K562 (cell line): Measurements from ENCODE around the gene DGKB. TPM values are rescaled to one million over a fixed set of nuclear protein-coding genes. Genes with fewer than 3 reads are reported as not detected.

Experiments used
- ATAC-seq: fragments of 200-7000 bp; cut with Tn5 transposase; 3 replicates; pipeline ENCODE4 v1.9.1; 2020; ENCODE audit warnings: moderate library complexity
- BruUV-seq: library from RNA; stranded (reverse); fragments of 400-500 nt; replicated peaks from 2 replicates; lab custom pipeline; 2021; lab: Mats Ljungman, UMichigan
- CTCF ChIA-PET: fragments of 300-600 bp; formaldehyde crosslinking; extraction: SDS; loops from one replicate; lab custom pipeline; 2021; ENCODE audit warnings: low intra/inter-chr PET ratio; lab: Yijun Ruan, JAX
- POLR2A ChIA-PET: fragments of 300-600, 350-650 bp; sonication (Branson Sonifier 250); formaldehyde crosslinking; extraction: SDS; loops from one replicate; lab custom pipeline; 2021; ENCODE audit warnings: antibody characterized with exemption, inconsistent platforms; lab: Yijun Ruan, JAX
- DNase-seq, 4 experiments: peaks; one replicate each; pipeline versions ENCODE4 v3.0.0 to v3.0.0-alpha.2; 2011 to 2018; ENCODE audit warnings: low spot score in 3 of 4, mixed read lengths in 3 of 4; ENCODE audit errors: extremely low read depth in 1 of 4
- FAIRE-seq: peaks from 2 replicates; lab custom pipeline; 2011; peaks lifted over from hg19 to GRCh38; lab: Jason Lieb, UNC
- H2AFZ ChIP-seq: 2 replicates; pipeline ENCODE4 v1.6.0; 2011; ENCODE audit warnings: low read depth, low read length, control low read depth, inconsistent platforms
- H3K27ac ChIP-seq: fragments of 200-600 bp; 3 replicates; pipeline ENCODE4 v1.8.0; 2011; ENCODE audit warnings: low read depth, mild to moderate bottlenecking, control low read depth, inconsistent platforms, low read length, moderate library complexity, mixed read lengths; ENCODE audit errors: extremely low read depth
- H3K27me3 ChIP-seq, 2 experiments: fragments of 300-600 bp in 1 of 2; 2 replicates in 1 of 2; 3 replicates in 1 of 2; pipeline versions ENCODE4 v1.6.0 to v1.8.0; 2011; ENCODE audit warnings: inconsistent platforms in 2 of 2, low read length in 2 of 2, mild to moderate bottlenecking in 1 of 2, mixed read lengths in 1 of 2, moderate library complexity in 1 of 2; ENCODE audit not compliant: control insufficient read depth in 2 of 2, insufficient read depth in 2 of 2
- H3K36me3 ChIP-seq: fragments of 300-600 bp; 3 replicates; pipeline ENCODE4 v1.8.0; 2011; ENCODE audit warnings: mild to moderate bottlenecking, low read length, inconsistent platforms; ENCODE audit not compliant: control insufficient read depth, insufficient read depth
- H3K4me1 ChIP-seq, 2 experiments: fragments of 200-600 bp in 1 of 2; replicated peaks in 1 of 2; 2 replicates in 1 of 2; 3 replicates in 1 of 2; pipeline versions ENCODE4 v1.5.1 to v1.8.0; 2011; ENCODE audit warnings: inconsistent platforms in 2 of 2, low read length in 2 of 2, mild to moderate bottlenecking in 1 of 2, mixed read lengths in 1 of 2, moderate library complexity in 1 of 2; ENCODE audit not compliant: control insufficient read depth in 2 of 2, insufficient read depth in 2 of 2
- H3K4me2 ChIP-seq: 2 replicates; pipeline ENCODE4 v1.6.1; 2011; ENCODE audit warnings: low read length, control low read depth, inconsistent platforms, mixed read lengths; ENCODE audit not compliant: insufficient read depth
- H3K4me3 ChIP-seq: fragments of 200-600 bp; sonication (generic), shearing (Covaris generic); 2 replicates; pipeline ENCODE4 v1.5.1; 2016; ENCODE audit warnings: control low read depth, inconsistent platforms
- H3K79me2 ChIP-seq: fragments of 200-600 bp; 3 replicates; pipeline ENCODE4 v1.8.0; 2011; ENCODE audit warnings: low read length, inconsistent platforms; ENCODE audit not compliant: control insufficient read depth, insufficient read depth
- H3K9ac ChIP-seq, 2 experiments: 2 replicates each; pipeline versions ENCODE4 v1.6.0 to v1.6.1; 2011; ENCODE audit warnings: low read depth in 2 of 2, low read length in 2 of 2, control low read depth in 1 of 2, inconsistent platforms in 1 of 2, mild to moderate bottlenecking in 1 of 2, mixed read lengths in 1 of 2; ENCODE audit not compliant: insufficient read depth in 1 of 2
- H3K9me1 ChIP-seq: one replicate; pipeline ENCODE4 v1.6.0; 2011; ENCODE audit warnings: inconsistent platforms, mild to moderate bottlenecking, low read length, moderate library complexity; ENCODE audit not compliant: control insufficient read depth, insufficient read depth
- H3K9me3 ChIP-seq: replicated peaks from 2 replicates; pipeline ENCODE4 v1.5.1; 2011; ENCODE audit warnings: low read depth, low read length, inconsistent platforms; ENCODE audit not compliant: control insufficient read depth, insufficient read depth
- H4K20me1 ChIP-seq: replicated peaks from 2 replicates; pipeline ENCODE4 v1.6.1; 2011; ENCODE audit warnings: low read length, inconsistent platforms, mixed read lengths; ENCODE audit not compliant: control insufficient read depth, insufficient read depth
- BRF1 ChIP-seq: IDR thresholded peaks from 3 replicates; pipeline ENCODE4 v1.6.1; 2011; ENCODE audit warnings: borderline replicate concordance, mild to moderate bottlenecking; ENCODE audit not compliant: insufficient read length; ENCODE audit errors: extremely low read depth
- CBFA2T3 ChIP-seq: fragments of 450-650 bp; IDR thresholded peaks from 2 replicates; pipeline ENCODE4 v1.6.1; 2017
- CHD4 ChIP-seq: fragments of 200-600 bp; sonication (generic); IDR thresholded peaks from 3 replicates; pipeline ENCODE4 v1.6.1; 2012; ENCODE audit warnings: low read depth, mild to moderate bottlenecking, mixed read lengths, low read length, inconsistent platforms; ENCODE audit not compliant: insufficient read depth, insufficient replicate concordance, poor library complexity, severe bottlenecking
- EGR1 ChIP-seq: fragments of 450-650 bp; conservative IDR thresholded peaks from 2 replicates; pipeline ENCODE4 v1.6.1; 2017; ENCODE audit warnings: mild to moderate bottlenecking
- ELF1 ChIP-seq: fragments of 200-800 bp; sonication (Bioruptor generic); IDR thresholded peaks from 2 replicates; pipeline ENCODE4 v1.6.1; 2016; ENCODE audit warnings: missing genetic modification characterization, missing compliant biosample characterization
- ERF ChIP-seq: fragments of 450-650 bp; formaldehyde crosslinking; IDR thresholded peaks from 2 replicates; pipeline ENCODE4 v1.4.0; 2020; ENCODE audit warnings: mild to moderate bottlenecking, mixed read lengths
- FIP1L1 ChIP-seq: fragments of 200-400 bp; formaldehyde crosslinking; IDR thresholded peaks from 2 replicates; pipeline ENCODE4 v1.6.1; 2018; ENCODE audit warnings: mild to moderate bottlenecking, low read depth, low read length; ENCODE audit not compliant: poor library complexity, severe bottlenecking
- FOS ChIP-seq: IDR thresholded peaks from 3 replicates; pipeline ENCODE4 v1.6.1; 2011; ENCODE audit not compliant: insufficient read length; ENCODE audit errors: extremely low read depth
- FOSL1 ChIP-seq: fragments of 200-800 bp; sonication (Bioruptor generic); conservative IDR thresholded peaks from 2 replicates; pipeline ENCODE4 v1.6.1; 2016; ENCODE audit warnings: missing genetic modification characterization, missing compliant biosample characterization
- FOXP1 ChIP-seq: sonication (generic); formaldehyde crosslinking; IDR thresholded peaks from 2 replicates; pipeline ENCODE4 v1.8.0; 2022; ENCODE audit warnings: mild to moderate bottlenecking, missing genetic modification reagents
- HDGF ChIP-seq: fragments of 450-650 bp; IDR thresholded peaks from 2 replicates; pipeline ENCODE4 v1.6.1; 2016
- HNRNPH1 ChIP-seq: fragments of 200-400 bp; formaldehyde crosslinking; optimal IDR thresholded peaks from 2 replicates; pipeline ENCODE3; 2017; ENCODE audit warnings: low read depth, mild to moderate bottlenecking, low read length, moderate library complexity
- KAT7 ChIP-seq: sonication (generic); formaldehyde crosslinking; IDR thresholded peaks from 2 replicates; pipeline ENCODE4 v1.8.0; 2022; ENCODE audit warnings: missing genetic modification reagents, mild to moderate bottlenecking, borderline replicate concordance
- NEUROD1 ChIP-seq: fragments of 150-350 bp; IDR thresholded peaks from 2 replicates; pipeline ENCODE4 v1.6.1; 2014; ENCODE audit warnings: borderline replicate concordance, low read length, low read depth; ENCODE audit not compliant: partially characterized antibody
- RAD51 ChIP-seq: fragments of 450-650 bp; IDR thresholded peaks from 2 replicates; pipeline ENCODE4 v1.7.1; 2016; ENCODE audit warnings: low read depth, mild to moderate bottlenecking, borderline replicate concordance
- SMAD1 ChIP-seq: fragments of 150-350 bp; IDR thresholded peaks from 2 replicates; pipeline ENCODE4 v1.6.1; 2014; ENCODE audit warnings: low read length, low read depth; ENCODE audit not compliant: partially characterized antibody
- ZC3H4 ChIP-seq: sonication (generic); formaldehyde crosslinking; IDR thresholded peaks from 2 replicates; pipeline ENCODE4 v1.9.0; 2021; ENCODE audit warnings: missing genetic modification reagents, borderline replicate concordance
- ZFPM2 ChIP-seq: fragments of 250-450 bp; sonication (Bioruptor Pico); IDR thresholded peaks from 2 replicates; pipeline ENCODE4 v1.5.1; 2022; ENCODE audit warnings: mild to moderate bottlenecking
- ZKSCAN8 ChIP-seq: fragments of 200-800 bp; sonication (Bioruptor generic); IDR thresholded peaks from 2 replicates; pipeline ENCODE4 v1.6.1; 2016; ENCODE audit warnings: missing genetic modification characterization, missing compliant biosample characterization
- ZMIZ1 ChIP-seq, 2 experiments: fragments of 150-350 bp in 1 of 2; IDR thresholded peaks; 2 replicates each; pipeline ENCODE4 v1.6.1; 2012 to 2016; ENCODE audit warnings: low read depth in 2 of 2, low read length in 2 of 2, mild to moderate bottlenecking in 1 of 2, moderate library complexity in 1 of 2
- ZNF583 ChIP-seq: fragments of 250-450 bp; sonication (Bioruptor Pico); IDR thresholded peaks from 2 replicates; pipeline ENCODE4 v1.4.0; 2020
- WGBS: fragments of 100-300 bp; shearing (Covaris generic); methylation state at CpG from one replicate; pipeline ENCODE4 v1.1.6; 2016; ENCODE audit warnings: low coverage, mixed read lengths; ENCODE audit not compliant: insufficient coverage; ENCODE audit errors: missing lambda C conversion rate; 5-methylcytosine and 5-hydroxymethylcytosine counted together
- in situ Hi-C: fragments of 300-500 bp; cut with MboI; formaldehyde crosslinking; loops from 4 replicates; pipeline ENCODE4 v1.15.0; 2018; ENCODE audit warnings: inconsistent platforms, mixed read lengths
- intact Hi-C: fragments of 100-400 bp; cut with micrococcal nuclease; formaldehyde crosslinking; loops from 2 replicates; pipeline ENCODE4 v1.14.2; 2022
- polyA plus RNA-seq, 8 experiments: library from polyadenylated mRNA; depleted of rRNA in 4 of 8; stranded (reverse) in 5 of 8; unstranded in 3 of 8; fragments of >200 nt; fragmentation: Nextera tagmentation in 2 of 8; fragmentation: Illumina TruSeq in 1 of 8; extraction: Ambion mirVana in 2 of 8; extraction: Trizol in 1 of 8; gene quantifications; 2 replicates each; pipeline versions ENCODE4 v1.2.1 to v1.2.3, GENCODE V29; 2011 to 2014; ENCODE audit warnings: inconsistent platforms in 1 of 8, missing spikeins in 1 of 8
- total RNA-seq, 7 experiments: library from RNA; depleted of rRNA in 6 of 7; stranded (reverse); fragments of >200 nt in 6 of 7; fragmentation: Illumina TruSeq in 2 of 7; extraction: Trizol in 2 of 7; gene quantifications; 2 replicates each; pipeline versions ENCODE4 v1.2.1 to v1.2.3, GENCODE V29; 2011 to 2021; ENCODE audit warnings: low replicate concordance in 1 of 7

The DGKB gene
- total and polyA plus RNA-seq, 9 of the 15 experiments (the other 6 are each of a cell fraction or from before 2014, with no cell fraction given) = 0.01 TPM; not detected in 8

GRCh38 chr7:14752301-14752700 is 150.2 kb downstream of the DGKB start (continued):
- TF ChIP-seq NEUROD1 = no peak
- no peak for TF ChIP-seq ZFPM2 (CRISPR knock-in tag)
- TF ChIP-seq FOS = no peak
- TF ChIP-seq ERF (CRISPR knock-in tag) = no peak
- TF ChIP-seq HNRNPH1 = no peak
- no peak for TF ChIP-seq ZC3H4
- no peak for TF ChIP-seq FOXP1
- TF ChIP-seq BRF1 = no peak
- TF ChIP-seq EGR1 = no peak
- TF ChIP-seq SMAD1 = no peak

GRCh38 chr7:14751461-14751860 is 151.1 kb downstream of the DGKB start:
- Histone ChIP-seq H4K20me1 (no peaks in the 10 kb centered on the region), H3K4me2 (no peak overlapping the region), H3K27ac (no peak overlapping the region), H3K27me3 (no peaks in the 10 kb centered on the region), H3K9me1 (no peaks in the 10 kb centered on the region), H3K9me3 (no peaks in the 10 kb centered on the region; the same call in 1 of the 2 replicates), H3K79me2 (no peaks in the 10 kb centered on the region), H2AFZ (no peak overlapping the region), H3K4me1 (no peaks in the 10 kb centered on the region), H3K36me3 (no peaks in the 10 kb centered on the region), H3K9ac (no peak overlapping the region), H3K4me3 (no peak overlapping the region)
- BruUV-seq = no TSS peak
- no peak for FAIRE-seq
- no peak for TF ChIP-seq ZMIZ1 (IDR thresholded peaks at IDR 0.05; ENCODE audit: low read depth in 2 of 2, low read length in 2 of 2)
- no peak for TF ChIP-seq FOSL1 (tag)
- no peak for TF ChIP-seq KAT7
- TF ChIP-seq CBFA2T3 = no peak
- TF ChIP-seq ZNF583 (CRISPR knock-in tag) = no peak
- no peak for TF ChIP-seq FIP1L1
- no peak for TF ChIP-seq ELF1 (tag)
- no peak for TF ChIP-seq ZKSCAN8 (CRISPR knock-in tag)
- TF ChIP-seq HDGF = no peak
- no peak for TF ChIP-seq CHD4
- TF ChIP-seq RAD51 = no peak
- no peak for ATAC-seq
- WGBS = 0% methylated on average over 1 of the region's 1 CpG
- ChIA-PET CTCF (no interaction called here), POLR2A (no interaction called here)
- no peak for DNase-seq
- in situ Hi-C loops (no loop called here), intact Hi-C loops (no loop called here)
